GM21717 (cell line): ENCODE data around the gene EIF3CL.
"Not testable (repeated sequence)": the region's sequence is repeated elsewhere in the genome, so short reads cannot be mapped to it uniquely, and the experiment has no call there.

Experiments used
- ATAC-seq: cut with Tn5 transposase; IDR thresholded peaks from one replicate; pipeline ENCODE4 v1.9.1; 2021; ENCODE audit warnings: mild to moderate bottlenecking, moderate library complexity; ENCODE audit not compliant: unreplicated experiment

The EIF3CL gene

GRCh38 chr16:28403220-28404072 lies at the start of gene EIF3CL:
Gene EIF3CL (minus strand): TSS chr16:28403841. CDS start chr16:28403618, 223 bp downstream.
- ATAC-seq = peak; percentile 92

GRCh38 chr16:28447081-28447480 lies 43.4 kb upstream of the EIF3CL start:
- ATAC-seq = not testable (repeated sequence)

- ATAC-seq = not testable (repeated sequence)
These were observed 42.7 kb upstream of the EIF3CL start for GRCh38 chr16:28446388-28446787.

DNA sequence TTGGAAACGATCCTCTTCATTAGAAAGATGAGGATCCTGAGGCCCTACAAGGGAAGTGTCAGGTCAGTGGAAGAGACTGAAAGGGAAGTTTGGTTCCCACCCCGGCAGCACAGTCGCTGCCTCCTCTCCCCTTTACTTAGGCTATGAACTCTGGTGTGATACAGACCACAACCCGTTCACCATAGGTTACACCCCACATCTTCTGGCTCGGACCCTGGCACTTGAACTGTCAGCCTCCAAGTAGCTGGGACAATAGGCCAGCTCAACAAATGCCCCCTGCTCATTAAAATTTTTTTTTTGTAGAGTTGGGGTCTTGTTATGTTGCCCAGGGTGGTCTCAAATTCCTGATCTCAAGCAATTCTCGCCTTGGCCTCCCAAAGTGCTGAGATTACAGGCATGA lies 40.3 kb upstream of the EIF3CL start:
- ATAC-seq = not testable (repeated sequence)

DNA sequence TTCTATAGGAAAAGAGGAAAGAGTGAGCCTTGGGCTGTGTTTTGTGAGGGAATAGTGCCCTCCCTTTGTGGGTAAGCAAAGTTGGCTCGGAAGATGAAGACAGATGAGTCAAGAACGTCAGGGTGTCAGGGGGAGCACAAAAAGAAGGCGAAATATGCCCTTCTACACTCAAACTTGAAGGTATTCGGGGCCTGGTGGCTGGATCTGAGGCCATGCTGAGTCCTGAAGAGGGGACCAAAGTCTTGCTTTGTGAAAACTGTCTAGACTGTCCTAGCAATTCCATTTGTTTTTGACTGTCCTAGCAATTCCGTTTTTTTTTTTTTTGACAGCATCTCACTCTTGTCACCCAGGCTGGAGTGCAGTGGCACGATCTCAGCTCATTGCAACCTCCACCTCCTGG lies 35.3 kb upstream of the EIF3CL start:
- ATAC-seq = not testable (repeated sequence)

- ATAC-seq = not testable (repeated sequence)
These were observed 31.7 kb upstream of the EIF3CL start for GRCh38 chr16:28435340-28435739.

DNA sequence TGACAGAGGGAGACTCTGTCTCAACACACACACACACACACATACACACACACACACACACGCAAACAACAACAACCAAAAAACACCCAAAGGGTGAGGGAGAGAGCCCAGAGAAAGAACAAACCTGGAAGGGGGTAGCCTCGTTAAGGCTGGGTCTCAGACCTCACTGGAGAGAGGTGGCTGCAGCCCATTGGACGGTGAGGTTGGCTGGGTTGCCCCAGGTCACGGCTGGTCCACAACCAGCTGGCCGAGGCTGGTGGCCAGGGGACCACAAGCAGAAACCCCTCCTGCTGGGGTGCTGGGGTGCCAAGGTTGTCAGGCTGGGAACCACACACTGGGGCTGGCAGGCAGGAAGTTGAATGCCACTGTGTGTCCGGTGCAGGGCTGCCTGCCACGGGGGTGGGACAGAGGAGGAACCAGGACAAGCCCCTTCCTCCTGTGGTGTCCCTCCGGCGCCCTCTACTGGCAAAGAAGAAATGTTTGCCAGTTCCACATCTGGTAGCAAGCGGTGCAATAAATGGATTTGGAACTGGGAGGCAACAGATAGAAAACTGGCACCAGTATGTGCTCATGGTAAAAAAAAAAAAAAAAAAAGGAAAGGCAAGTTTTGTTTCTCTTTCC lies 22.5 kb upstream of the EIF3CL start:
- not testable (repeated sequence) for ATAC-seq

DNA sequence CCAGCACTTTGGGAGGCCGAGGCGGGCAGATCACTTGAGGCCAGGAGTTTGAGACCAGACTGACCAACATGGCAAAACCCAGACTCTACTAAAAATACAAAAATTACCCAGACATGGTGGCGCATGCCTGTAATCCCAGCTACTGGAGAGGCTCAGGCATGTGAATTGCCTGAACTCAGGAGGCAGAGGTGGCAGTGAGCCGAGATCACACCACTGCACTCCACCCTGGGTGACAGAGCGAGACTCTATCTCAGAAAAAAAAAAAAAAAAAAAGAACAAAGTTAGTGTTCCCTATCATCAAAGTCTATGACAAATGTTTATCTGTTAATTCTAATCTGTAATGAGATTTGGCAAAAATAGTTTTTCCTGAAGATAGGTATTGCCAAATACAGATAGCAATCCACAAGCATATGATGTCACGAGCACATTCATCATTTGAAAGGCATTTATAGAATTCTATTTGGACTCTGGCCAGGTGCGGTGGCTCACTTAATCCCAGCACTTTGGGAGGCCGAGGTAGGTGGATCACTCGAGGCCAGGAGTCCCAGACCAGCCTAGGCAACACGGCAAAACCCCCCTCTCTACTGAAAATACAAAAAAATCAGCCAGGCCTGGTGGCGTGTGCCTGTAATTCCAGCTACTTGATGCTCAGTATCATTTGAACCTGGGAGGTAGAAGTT lies 17.6 kb upstream of the EIF3CL start:
- not testable (repeated sequence) for ATAC-seq

DNA sequence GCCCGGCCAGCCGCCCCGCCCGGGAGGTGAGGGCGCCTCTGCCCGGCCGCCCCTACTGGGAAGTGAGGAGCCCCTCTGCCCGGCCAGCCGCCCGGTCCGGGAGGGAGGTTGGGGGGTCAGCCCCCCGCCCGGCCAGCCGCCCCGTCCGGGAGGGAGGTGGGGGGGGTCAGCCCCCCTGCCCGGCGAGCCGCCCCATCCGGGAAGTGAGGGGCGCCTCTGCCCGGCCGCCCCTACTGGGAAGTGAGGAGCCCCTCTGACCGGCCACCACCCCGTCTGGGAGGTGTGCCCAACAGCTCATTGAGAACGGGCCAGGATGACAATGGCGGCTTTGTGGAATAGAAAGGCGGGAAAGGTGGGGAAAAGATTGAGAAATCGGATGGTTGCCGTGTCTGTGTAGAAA lies 13.4 kb upstream of the EIF3CL start:
- not testable (repeated sequence) for ATAC-seq

DNA sequence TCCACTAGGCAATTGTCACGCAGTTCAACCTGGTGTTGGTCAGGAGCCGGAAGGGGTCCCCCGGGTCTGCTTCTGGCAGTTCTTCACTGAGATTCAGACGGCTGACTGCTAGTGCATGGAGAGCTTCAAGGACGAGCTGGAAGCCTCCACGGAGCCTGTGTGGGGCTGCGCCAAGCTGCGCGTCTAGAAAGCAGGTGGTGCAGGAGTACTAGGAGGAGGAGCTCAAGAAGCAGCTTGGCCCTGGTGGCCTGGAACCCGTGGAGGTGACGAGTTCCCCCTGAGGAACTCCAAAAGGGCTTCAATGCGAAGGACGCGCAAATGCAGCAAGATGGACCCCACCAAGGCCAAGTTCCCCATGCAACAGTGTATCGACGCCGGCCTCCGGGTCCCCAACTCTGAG lies 10.9 kb upstream of the EIF3CL start:
- not testable (repeated sequence) for ATAC-seq

- ATAC-seq = not testable (repeated sequence)
These were observed 9.9 kb upstream of the EIF3CL start for GRCh38 chr16:28413585-28413984.

- not testable (repeated sequence) for ATAC-seq
These were observed 11.6 kb downstream of the EIF3CL start for GRCh38 chr16:28392054-28392453.

GRCh38 chr16:28382177-28382867 lies 21.3 kb downstream of the EIF3CL start:
- ATAC-seq = not testable (repeated sequence)

- not testable (repeated sequence) for ATAC-seq
These were observed 25.8 kb downstream of the EIF3CL start for GRCh38 chr16:28377822-28378221.

GRCh38 chr16:28377108-28377625 lies 26.5 kb downstream of the EIF3CL start:
- ATAC-seq = not testable (repeated sequence)

- ATAC-seq = not testable (repeated sequence)
These were observed 28.5 kb downstream of the EIF3CL start for GRCh38 chr16:28375115-28375514.

- ATAC-seq = not testable (repeated sequence)
These were observed 29.4 kb downstream of the EIF3CL start for GRCh38 chr16:28374281-28374680.

- ATAC-seq = not testable (repeated sequence)
These were observed 35.7 kb downstream of the EIF3CL start for GRCh38 chr16:28367926-28368325.

GRCh38 chr16:28364268-28365173 lies 39.1 kb downstream of the EIF3CL start:
- ATAC-seq = peak; percentile 83
